Endothelial cell of umbilical vein (primary cell): ENCODE results near the gene ARHGEF10L.

Source experiments
- CTCF ChIP-seq, 2 donors: IDR thresholded peaks; 1 replicate in 1 of 2; 2 replicates in 1 of 2; pipeline ENCODE4 v1.5.1; 2011; ENCODE audit warnings: low read length in 2 of 2, mild to moderate bottlenecking in 2 of 2, moderate library complexity in 2 of 2, control low read depth in 1 of 2, inconsistent platforms in 1 of 2, low read depth in 1 of 2; ENCODE audit not compliant: insufficient read depth in 1 of 2; ENCODE audit errors: extremely low read depth in 1 of 2
- EZH2 ChIP-seq: IDR thresholded peaks from 2 replicates; pipeline ENCODE4 v1.6.1; 2012; ENCODE audit warnings: borderline replicate concordance, low read depth, mild to moderate bottlenecking, moderate library complexity, low read length, inconsistent platforms; ENCODE audit not compliant: severe bottlenecking
- FOS ChIP-seq: IDR thresholded peaks from 2 replicates; pipeline ENCODE4 v1.6.1; 2011; ENCODE audit warnings: mild to moderate bottlenecking, low read length, moderate library complexity, borderline replicate concordance; ENCODE audit not compliant: insufficient read depth
- GATA2 ChIP-seq: IDR thresholded peaks from 2 replicates; pipeline ENCODE4 v1.7.0; 2011; ENCODE audit warnings: low read depth, mild to moderate bottlenecking, moderate library complexity, mixed read lengths, low read length; ENCODE audit not compliant: insufficient read length, insufficient read depth
- JUN ChIP-seq: IDR thresholded peaks from 2 replicates; pipeline ENCODE4 v1.6.1; 2011; ENCODE audit warnings: borderline replicate concordance, low read depth; ENCODE audit not compliant: insufficient read length, insufficient read depth
- MAX ChIP-seq: IDR thresholded peaks from 2 replicates; pipeline ENCODE4 v1.6.1; 2011; ENCODE audit not compliant: insufficient read depth, insufficient read length
- MYC ChIP-seq: IDR thresholded peaks from one replicate; pipeline ENCODE4 v1.6.1; 2011; ENCODE audit warnings: mild to moderate bottlenecking, low read depth, low read length
- POLR2A ChIP-seq: IDR thresholded peaks from 2 replicates; pipeline ENCODE4 v1.6.1; 2012; ENCODE audit warnings: low read depth, mild to moderate bottlenecking, control low read depth, low read length
- POLR2AphosphoS5 ChIP-seq: IDR thresholded peaks from 2 replicates; pipeline ENCODE4 v1.6.1; 2012; ENCODE audit warnings: low read depth, mild to moderate bottlenecking, control low read depth, low read length, moderate library complexity; ENCODE audit not compliant: insufficient read depth

- TF ChIP-seq CTCF (IDR thresholded peaks at IDR 0.05; ENCODE audit: extremely low read depth in 1 of 2, insufficient read depth in 1 of 2, low read depth in 1 of 2, low read length in 2 of 2) (no peak), POLR2A (no peak), EZH2 (no peak), FOS (no peak), MAX (no peak), JUN (no peak), POLR2AphosphoS5 (no peak), MYC (no peak), GATA2 (no peak)
Measured at GRCh38 chr1:17596651-17597509, 57.4 kb downstream of the ARHGEF10L start.
